Activated CD4-positive, alpha-beta T cell treated with anti-CD3 and anti-CD28 coated beads, Interleukin-2, amount 50 U/mL, for 48 hours (primary cell): ENCODE measurements around the gene CCNDBP1.
"Not testable (repeated sequence)": the region's sequence is repeated elsewhere in the genome, so short reads cannot be mapped to it uniquely, and the experiment has no call there.

Experiments
- DNase-seq, 2 experiments: peaks; one replicate each; pipeline ENCODE4 v3.0.0-alpha.2; 2020

The CCNDBP1 gene

GRCh38 chr15:43194795-43195194, 9.6 kb downstream of the CCNDBP1 start:
- no peak for DNase-seq

GRCh38 chr15:43196760-43197548, 11.8 kb downstream of the CCNDBP1 start:
- no peak for DNase-seq

GRCh38 chr15:43197773-43198172, 12.6 kb downstream of the CCNDBP1 start:
- not testable (repeated sequence) for DNase-seq

GRCh38 chr15:43198556-43198955, 13.4 kb downstream of the CCNDBP1 start:
- DNase-seq: not testable (repeated sequence)

GRCh38 chr15:43198992-43199391, 13.8 kb downstream of the CCNDBP1 start:
- DNase-seq: no peak

GRCh38 chr15:43199945-43200488, 14.8 kb downstream of the CCNDBP1 start:
- no peak for DNase-seq

GRCh38 chr15:43204016-43204901, 19.1 kb downstream of the CCNDBP1 start:
- DNase-seq: peak; percentile 51 to 62

- DNase-seq: no peak
Observed at GRCh38 chr15:43206054-43206453, 20.9 kb downstream of the CCNDBP1 start.

- DNase-seq: no peak
Observed at GRCh38 chr15:43207024-43207423, 21.8 kb downstream of the CCNDBP1 start.

GRCh38 chr15:43208052-43209002, 23.1 kb downstream of the CCNDBP1 start:
- no peak for DNase-seq

- DNase-seq: no peak
Observed at GRCh38 chr15:43209059-43209824, 24.0 kb downstream of the CCNDBP1 start.

- no peak for DNase-seq
Observed at GRCh38 chr15:43210172-43210745, 25.1 kb downstream of the CCNDBP1 start.

GRCh38 chr15:43210807-43211206, 25.6 kb downstream of the CCNDBP1 start:
- no peak for DNase-seq

- no peak for DNase-seq
Observed at GRCh38 chr15:43211224-43211735, 26.1 kb downstream of the CCNDBP1 start.

- no peak for DNase-seq
Observed at GRCh38 chr15:43212299-43212698, 27.1 kb downstream of the CCNDBP1 start.

GRCh38 chr15:43212951-43213350, 27.7 kb downstream of the CCNDBP1 start:
- no peak for DNase-seq

GRCh38 chr15:43213466-43213865, 28.3 kb downstream of the CCNDBP1 start:
- no peak for DNase-seq

GRCh38 chr15:43214169-43214568, 29.0 kb downstream of the CCNDBP1 start:
- no peak for DNase-seq

GRCh38 chr15:43214592-43215295, 29.5 kb downstream of the CCNDBP1 start:
- DNase-seq: no peak

- DNase-seq: no peak
Observed at GRCh38 chr15:43215961-43216360, 30.8 kb downstream of the CCNDBP1 start.
